GOT3 (cell line): ENCODE results near the gene CC2D2A.

Experiments
- DNase-seq: peaks from one replicate; lab custom pipeline; 2025; ENCODE audit warnings: mixed read lengths; lab: John Stamatoyannopoulos, UW

Gene CC2D2A

GRCh38 chr4:15648600-15648999, 178.9 kb downstream of the CC2D2A start:
- no peak for DNase-seq

- DNase-seq = no peak
Observed at GRCh38 chr4:15649914-15650545, 180.3 kb downstream of the CC2D2A start.
